ENCODE measurements around the gene PACS1. TPM values are rescaled to one million over a fixed set of nuclear protein-coding genes. Genes with fewer than 3 reads are reported as not detected.

PACS1 gene
- total RNA-seq, 1 donor from 2014 or later: 121 TPM

GRCh38 chr11:66268244-66268951, 198.3 kb downstream of the PACS1 start, which contains the start of gene RAB1B:
RAB1B (plus strand) TSS chr11:66268639; CDS start chr11:66268680, 41 bp downstream.
- TF ChIP-seq CTCF (IDR thresholded peaks at IDR 0.05): no peak
- Mint-ChIP-seq H3K36me3 (ENCODE audit: low read depth) (peaks cover 53% of the 10 kb centered on the region), H3K4me1 (peaks cover 32% of the 10 kb centered on the region), H3K27me3 (no peaks in the 10 kb centered on the region), H3K27ac (peak within 1 kb of the TSS; percentile 97), H3K4me3 (peak within 1 kb of the TSS; percentile 90), H3K9me3 (no peaks in the 10 kb centered on the region)
- ATAC-seq (ENCODE audit: low read depth) (peak; percentile 76), DNase-seq (peak; percentile 98)
- ChIA-PET POLR2A (interaction anchor here (0.6 to 3.8 kb wide), 27 partner anchors 9 to 1951 kb away, joined by 3 to 50 read pairs (median 6); partner anchors contain the start of genes BANF1, BRMS1, CCDC85B and CNIH2), CTCF (interaction anchor here (0.7 to 2.4 kb wide), 2 partner anchors 13 to 952 kb away, joined by 3 to 14 read pairs; no protein-coding TSS in a partner anchor)
- intact Hi-C loops (cut with micrococcal nuclease): loop anchor here (1.0 to 5.0 kb wide), 10 partner anchors 10 to 1539 kb away; partner anchors contain the start of genes CFL1, CNIH2, FIBP and KAT5

GRCh38 chr11:66268952-66269905, 199.2 kb downstream of the PACS1 start:
- Mint-ChIP-seq H3K27me3 (no peaks in the 10 kb centered on the region), H3K4me3 (peak overlapping the region; percentile 90), H3K9me3 (no peaks in the 10 kb centered on the region), H3K4me1 (peaks cover 32% of the 10 kb centered on the region), H3K27ac (peak overlapping the region; percentile 97), H3K36me3 (ENCODE audit: low read depth) (peaks cover 54% of the 10 kb centered on the region)
- POLR2A ChIA-PET: interaction anchor here (0.6 to 3.8 kb wide), 7 partner anchors 8 to 217 kb away, joined by 4 to 50 read pairs (median 9); partner anchors contain the start of genes CNIH2, SF3B2, TMEM151A and YIF1A
- TF ChIP-seq CTCF (IDR thresholded peaks at IDR 0.05): no peak
- CTCF ChIA-PET: interaction anchor here (2.4 kb wide), 1 partner anchor 12 kb away, joined by 14 read pairs; no protein-coding TSS in a partner anchor
- DNase-seq (no peak), ATAC-seq (ENCODE audit: low read depth) (no peak)
- intact Hi-C loops (cut with micrococcal nuclease): loop anchor here (1.0 to 5.0 kb wide), 10 partner anchors 9 to 1538 kb away; partner anchors contain the start of genes CFL1, CNIH2, FIBP and KAT5

GRCh38 chr11:66271816-66272215, 201.7 kb downstream of the PACS1 start:
- Mint-ChIP-seq H3K27ac (peak overlapping the region; percentile 7), H3K36me3 (ENCODE audit: low read depth) (peaks cover 67% of the 10 kb centered on the region), H3K4me3 (no peak overlapping the region), H3K4me1 (peaks cover 31% of the 10 kb centered on the region), H3K9me3 (no peaks in the 10 kb centered on the region), H3K27me3 (no peaks in the 10 kb centered on the region)
- DNase-seq (no peak), ATAC-seq (ENCODE audit: low read depth) (no peak)
- POLR2A ChIA-PET: interaction anchor here (0.6 to 0.9 kb wide), 2 partner anchors 12 to 17 kb away, joined by 3 to 4 read pairs; partner anchors contain the start of gene YIF1A
- TF ChIP-seq CTCF (IDR thresholded peaks at IDR 0.05): no peak
- intact Hi-C loops (cut with micrococcal nuclease): no loop called here
- CTCF ChIA-PET: no interaction called here

- DNase-seq (no peak), ATAC-seq (ENCODE audit: low read depth) (no peak)
- no peak for TF ChIP-seq CTCF (IDR thresholded peaks at IDR 0.05)
- no peaks in the 10 kb centered on the region for H3K9me3 Mint-ChIP-seq
- intact Hi-C loops (cut with micrococcal nuclease): no loop called here
- ChIA-PET CTCF (interaction anchor here (1.0 kb wide), 1 partner anchor 10 kb away, joined by 3 read pairs; no protein-coding TSS in a partner anchor), POLR2A (no interaction called here)
- peaks cover 66% of the 10 kb centered on the region for H3K36me3 Mint-ChIP-seq (ENCODE audit: low read depth)
- H3K27me3 Mint-ChIP-seq: no peaks in the 10 kb centered on the region
- no peak overlapping the region for H3K27ac Mint-ChIP-seq
- peaks cover 32% of the 10 kb centered on the region for H3K4me1 Mint-ChIP-seq
- no peak overlapping the region for H3K4me3 Mint-ChIP-seq
Observed at GRCh38 chr11:66272596-66272995, 202.5 kb downstream of the PACS1 start.

Measured in activated B cell treated with CpG ODN at 0.5 μM for 24 hours (primary cell).